HG03571 (cell line): Measurements from ENCODE around the gene ZNF768.

ENCODE experiments used
- ATAC-seq: cut with Tn5 transposase; IDR thresholded peaks from one replicate; pipeline ENCODE4 v1.9.1; 2021; ENCODE audit not compliant: unreplicated experiment

ZNF768 gene

DNA sequence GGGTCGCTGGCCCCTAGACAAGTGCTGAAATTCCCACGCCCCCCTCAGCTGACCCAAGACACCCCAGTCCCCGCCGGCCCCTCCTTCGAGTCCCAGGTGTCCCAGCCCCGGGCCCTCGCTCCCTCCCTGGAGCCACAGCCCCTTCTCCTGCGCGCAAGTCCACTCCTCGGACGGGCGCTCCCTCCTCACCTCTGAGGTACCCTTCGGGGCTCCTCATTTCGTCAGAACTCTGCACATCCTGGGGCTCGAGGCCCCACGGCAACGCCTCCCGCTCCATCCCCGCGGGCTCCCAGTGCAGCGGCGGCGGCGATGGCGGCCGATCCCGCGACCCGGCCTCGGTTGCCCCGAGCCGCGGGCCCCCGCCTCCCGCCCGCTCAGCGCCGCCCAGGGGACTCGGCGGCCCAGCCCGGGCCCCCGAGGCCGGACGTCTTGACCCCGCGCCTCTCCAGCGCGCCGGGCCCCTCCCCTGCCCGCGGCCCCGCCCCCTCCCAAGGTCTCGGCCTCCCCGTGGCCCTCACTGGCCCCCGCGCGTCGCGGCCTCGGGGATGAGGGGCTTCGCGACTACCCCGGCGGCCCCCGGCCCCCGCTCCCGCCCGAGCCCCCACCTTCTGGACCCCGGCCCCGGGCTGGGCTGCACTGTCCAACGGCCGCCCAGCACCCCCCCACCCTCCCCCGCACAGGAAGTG lies at the start of gene ZNF768:
TSS of gene ZNF768 (minus strand) at position 430 of the 686 bp plus-strand sequence. CDS start at position 277, 153 bp downstream.
- no peak for ATAC-seq

DNA sequence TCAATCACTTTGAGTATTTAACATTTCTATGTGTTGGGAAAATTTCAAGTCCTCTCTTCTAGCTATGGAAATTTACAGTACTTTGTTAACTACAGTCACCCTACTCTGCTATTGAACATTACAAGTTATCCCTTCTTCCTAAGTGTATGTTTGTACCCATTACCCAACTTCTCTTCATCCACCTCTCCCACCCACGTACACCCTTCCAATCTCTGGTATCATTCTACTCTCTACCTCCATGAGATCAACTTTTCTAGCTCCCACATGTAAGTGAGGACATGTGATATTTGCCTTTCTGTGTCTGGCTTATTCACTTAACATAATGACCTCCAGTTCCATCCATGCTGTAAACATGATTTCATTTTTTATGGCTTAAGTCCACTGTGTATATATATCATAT lies 48.3 kb upstream of the ZNF768 start:
- ATAC-seq = no peak

GRCh38 chr16:30571445-30572322 lies 45.3 kb upstream of the ZNF768 start, which contains the start of gene ZNF688:
Gene ZNF688 (minus strand): TSS chr16:30571714. CDS start chr16:30571629, 85 bp downstream.
- peak; percentile 64 for ATAC-seq

DNA sequence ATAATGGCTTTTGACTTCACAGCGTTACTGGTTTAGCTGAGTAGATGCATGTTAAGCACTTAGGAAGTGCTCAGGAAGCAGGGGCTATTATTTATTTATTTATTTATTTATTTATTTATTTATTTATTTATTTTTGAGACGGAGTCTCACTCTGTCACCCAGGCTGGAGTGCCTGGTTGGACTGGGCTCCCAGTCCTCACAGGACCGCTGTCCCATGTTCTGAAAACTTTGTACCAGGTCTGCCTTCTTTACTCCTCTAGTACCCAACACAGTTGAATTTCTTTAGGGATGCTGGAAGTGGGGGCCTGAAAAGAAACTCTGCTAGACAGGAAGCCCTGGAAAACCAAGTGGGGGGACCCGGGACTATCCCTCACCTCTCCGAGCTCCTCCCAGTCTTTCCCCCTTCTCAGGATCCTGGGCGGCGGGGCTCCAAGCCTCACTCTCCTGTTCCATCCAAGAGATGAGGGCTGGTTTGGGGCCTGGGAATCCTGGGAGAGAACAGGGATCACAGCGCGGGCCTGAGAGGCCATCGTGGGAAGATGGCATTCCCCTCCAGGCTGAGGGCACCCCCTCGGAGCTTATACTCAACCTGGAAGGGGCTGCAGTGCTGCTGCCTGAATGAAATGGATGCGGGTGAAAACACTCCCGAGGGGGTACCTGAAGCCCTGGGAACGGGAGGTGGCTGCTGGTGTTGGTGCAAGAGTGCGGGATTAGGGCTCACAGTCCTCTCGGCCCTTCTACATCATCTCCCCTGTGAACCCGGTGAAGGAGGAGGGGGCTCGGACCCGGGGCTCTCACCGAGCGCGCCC lies 44.5 kb upstream of the ZNF768 start:
- no peak for ATAC-seq

GRCh38 chr16:30569746-30570635 lies 43.6 kb upstream of the ZNF768 start:
- no peak for ATAC-seq

- no peak for ATAC-seq
Observed at GRCh38 chr16:30569281-30569680, 42.9 kb upstream of the ZNF768 start.

GRCh38 chr16:30567991-30568638 lies 41.7 kb upstream of the ZNF768 start:
- peak; percentile 38 for ATAC-seq

DNA sequence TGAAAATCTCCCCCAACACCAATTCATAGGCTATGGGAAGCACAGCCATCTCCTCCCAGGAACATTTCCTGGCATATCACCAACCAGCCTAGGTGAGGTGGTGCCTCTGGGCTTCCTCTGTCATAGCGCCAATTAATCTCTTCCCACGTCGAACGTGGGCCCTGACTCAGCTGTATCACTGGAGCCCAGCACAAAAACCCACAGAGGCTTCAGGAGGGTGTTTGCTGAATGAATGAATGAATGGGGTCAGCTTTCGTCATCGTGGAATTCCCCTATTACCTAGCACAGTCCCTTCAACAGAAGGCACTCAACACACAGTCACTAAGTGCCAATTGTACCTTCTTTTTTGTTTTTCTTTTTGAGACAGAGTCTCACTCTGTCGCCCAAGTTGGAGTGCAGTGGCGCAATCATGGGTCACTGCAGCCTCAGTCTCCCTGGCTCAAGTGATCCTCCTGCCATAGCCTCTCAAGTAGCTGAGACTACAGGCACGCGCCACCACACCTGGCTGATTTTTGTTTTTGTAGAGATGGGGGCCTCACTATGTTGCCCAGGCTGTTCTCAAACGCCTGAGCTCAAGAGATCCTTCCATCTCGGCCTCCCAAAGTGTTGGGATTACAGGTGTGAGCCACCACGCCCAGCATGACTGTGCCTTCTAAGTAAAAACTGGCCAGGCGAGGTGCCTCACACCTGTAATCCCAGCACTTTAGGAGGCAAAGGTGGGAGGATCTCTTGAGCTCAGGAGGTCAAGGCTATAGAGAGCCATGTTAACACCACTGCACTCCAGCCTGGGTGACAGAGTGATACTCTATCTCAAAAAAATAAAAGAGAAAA lies 41.0 kb upstream of the ZNF768 start:
- ATAC-seq = no peak

DNA sequence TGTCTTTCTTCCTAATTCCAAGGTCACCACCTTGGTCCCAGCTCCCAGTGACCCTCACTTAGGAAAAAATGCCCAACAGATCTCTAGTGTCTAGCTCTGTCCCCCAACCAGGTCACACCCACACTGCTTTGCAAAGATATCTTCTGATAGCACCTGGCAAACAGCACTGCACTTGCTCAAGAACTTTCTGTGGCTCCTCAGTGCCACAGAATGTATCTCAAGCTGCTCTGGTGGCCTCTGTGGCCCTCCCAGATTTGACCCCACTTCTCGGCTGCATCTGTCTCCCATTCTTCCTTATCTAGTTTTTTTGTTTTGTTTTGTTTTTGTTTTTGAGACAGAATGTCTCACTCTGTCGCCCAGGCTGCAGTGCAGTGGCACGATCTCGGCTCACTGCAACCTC lies 40.2 kb upstream of the ZNF768 start:
- no peak for ATAC-seq

- ATAC-seq = no peak
Observed at GRCh38 chr16:30565984-30566383, 39.6 kb upstream of the ZNF768 start.

DNA sequence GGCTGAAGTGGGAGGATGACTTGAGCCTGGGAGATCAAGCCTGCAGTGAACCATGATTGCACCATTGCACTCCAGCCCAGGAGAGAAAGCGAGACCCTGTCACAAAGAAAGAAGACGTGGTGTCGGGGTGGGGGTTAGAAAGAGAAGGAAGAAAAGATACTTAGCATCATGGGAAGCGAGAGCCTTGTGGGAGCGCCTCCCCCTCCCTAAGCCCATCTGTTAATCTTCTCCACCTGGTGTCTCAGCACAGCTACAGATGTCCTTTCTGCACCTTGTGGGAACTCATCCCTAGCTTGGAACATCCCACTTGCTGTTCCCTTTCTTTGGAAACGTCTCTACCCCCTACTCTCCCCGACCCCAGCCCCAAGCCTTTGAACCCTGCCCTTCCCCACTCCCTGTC lies 39.2 kb upstream of the ZNF768 start:
- ATAC-seq = no peak

DNA sequence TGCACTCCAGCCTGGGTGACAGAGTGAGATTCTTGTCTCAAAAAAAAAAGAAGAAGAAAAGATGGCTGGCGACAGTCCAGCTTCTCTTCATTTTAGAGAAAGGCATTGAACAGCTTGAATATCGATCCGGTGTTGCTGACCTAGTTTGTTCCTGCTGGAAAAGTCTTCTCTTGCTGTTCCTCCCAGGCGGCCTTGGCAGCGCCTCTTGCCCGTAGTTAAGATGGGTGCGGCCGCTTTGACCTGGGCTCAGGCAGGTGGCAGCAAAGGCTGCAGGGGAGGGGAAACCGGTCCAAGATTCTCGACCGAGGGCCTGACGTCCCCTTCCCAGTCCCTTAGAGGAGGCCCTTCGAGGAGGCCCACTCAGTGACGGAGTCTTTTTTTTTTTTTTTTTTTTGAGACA lies 35.7 kb upstream of the ZNF768 start:
- ATAC-seq = no peak

- no peak for ATAC-seq
Observed at GRCh38 chr16:30561089-30561816, 34.9 kb upstream of the ZNF768 start.

DNA sequence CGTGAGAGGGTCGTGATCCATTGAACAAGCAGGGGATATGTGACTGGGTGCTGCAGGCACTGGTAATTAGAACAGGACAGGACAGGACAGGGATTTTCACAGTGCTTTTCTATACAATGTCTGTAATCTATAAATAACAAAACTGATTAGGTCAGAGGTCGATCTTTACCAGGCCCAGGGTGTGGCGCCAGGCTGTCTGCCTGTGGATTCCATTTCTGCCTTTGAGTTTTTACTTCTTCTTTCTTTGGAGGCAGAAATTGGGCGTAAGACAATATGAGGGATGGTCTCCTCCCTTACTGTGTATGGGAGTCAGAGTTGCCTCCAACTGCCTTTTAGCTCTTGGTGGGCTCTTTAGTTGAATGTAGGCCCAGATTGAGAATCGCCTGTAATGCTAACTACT lies 33.3 kb upstream of the ZNF768 start:
- no peak for ATAC-seq

- ATAC-seq = no peak
Observed at GRCh38 chr16:30558789-30559377, 32.5 kb upstream of the ZNF768 start.

DNA sequence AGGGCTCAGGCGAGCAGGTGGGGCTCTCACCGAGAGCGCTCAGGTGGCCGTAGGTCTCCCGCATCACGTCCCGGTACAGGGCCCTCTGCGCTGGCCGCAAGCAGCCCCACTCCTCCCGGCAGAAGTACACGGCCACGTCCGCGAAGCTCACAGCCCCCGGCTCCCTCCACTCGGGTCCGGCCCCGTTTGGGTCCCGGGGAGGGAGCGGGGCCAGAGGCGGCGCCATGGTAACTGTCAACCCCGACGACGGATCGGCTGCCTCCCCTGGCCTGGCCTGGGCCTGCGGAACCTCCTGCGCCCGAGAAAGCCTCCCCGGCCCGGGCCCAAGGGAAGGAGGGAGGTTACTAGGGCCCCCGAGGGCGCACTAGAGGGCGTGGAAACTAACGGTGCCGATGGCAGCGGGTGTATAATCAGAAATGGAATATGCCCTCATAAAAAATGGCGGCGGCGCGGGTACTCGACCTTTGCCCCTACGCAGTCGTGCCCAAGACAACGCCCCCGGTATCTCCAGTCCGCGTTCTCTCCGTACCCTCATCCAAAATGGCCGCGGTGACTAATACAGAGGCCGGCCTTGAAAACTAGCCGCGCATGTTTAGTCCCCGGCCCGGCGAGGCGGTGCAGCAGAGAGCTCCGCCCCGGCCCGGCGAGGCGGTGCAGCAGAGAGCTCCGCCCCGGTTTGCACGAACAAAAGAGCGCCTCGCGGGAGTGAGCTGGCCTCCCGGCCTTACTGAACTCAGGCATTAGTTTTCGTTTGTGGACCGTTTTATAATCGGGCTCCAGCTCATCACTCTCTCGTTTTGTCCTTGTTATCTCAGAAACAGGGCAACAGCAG lies 31.8 kb upstream of the ZNF768 start, which contains the start of gene ZNF764:
TSS of gene ZNF764 (minus strand) at position 418 of the 832 bp plus-strand sequence. CDS start at position 226, 192 bp downstream.
- peak; percentile 69 for ATAC-seq

- ATAC-seq = no peak
Observed at GRCh38 chr16:30557707-30557956, 31.3 kb upstream of the ZNF768 start.
